OCI-LY3 (cell line): Measurements from ENCODE around the gene ARHGEF11.

Source experiments
- H2AFZ ChIP-seq: fragments of 200-600, 300-600 bp; shearing (Covaris generic); 2 replicates; pipeline ENCODE4 v1.6.0; 2014; ENCODE audit warnings: antibody characterized with exemption, low read depth, low read length
- H3K27ac ChIP-seq: fragments of 200-600, 300-600 bp; sonication (generic); 2 replicates; pipeline ENCODE4 v1.5.1; 2014; ENCODE audit warnings: mild to moderate bottlenecking, low read length, moderate library complexity, mixed read lengths
- H3K27me3 ChIP-seq: fragments of 200-600, 300-600 bp; sonication (generic); 2 replicates; pipeline ENCODE4 v1.6.1; 2014; ENCODE audit warnings: low read depth, low read length, mixed read lengths
- H3K36me3 ChIP-seq: fragments of 200-600, 300-600 bp; sonication (generic); replicated peaks from 2 replicates; pipeline ENCODE3; 2014; ENCODE audit warnings: low read depth, low read length, mixed read lengths
- H3K4me1 ChIP-seq: fragments of 300-600, 200-600 bp; sonication (generic); 2 replicates; pipeline ENCODE4 v1.6.1; 2014; ENCODE audit warnings: low read length, mixed read lengths
- H3K4me2 ChIP-seq: fragments of 200-600, 300-600 bp; sonication (generic); 2 replicates; pipeline ENCODE4 v1.6.1; 2014; ENCODE audit warnings: low read length, mixed read lengths
- H3K4me3 ChIP-seq: fragments of 300-600, 200-600 bp; sonication (generic); 2 replicates; pipeline ENCODE4 v1.5.1; 2014; ENCODE audit warnings: antibody characterized with exemption, mild to moderate bottlenecking, low read length, moderate library complexity
- H3K79me2 ChIP-seq: fragments of 300-600, 200-600 bp; shearing (Covaris generic); 2 replicates; pipeline ENCODE4 v1.6.1; 2014; ENCODE audit warnings: mild to moderate bottlenecking, low read length, mixed read lengths
- H3K9ac ChIP-seq: fragments of 300-600, 200-600 bp; shearing (Covaris generic); 2 replicates; pipeline ENCODE4 v1.6.0; 2014; ENCODE audit warnings: mild to moderate bottlenecking, low read length, moderate library complexity
- H3K9me3 ChIP-seq: fragments of 200-600, 300-600 bp; shearing (Covaris generic); 2 replicates; pipeline ENCODE4 v1.6.1; 2014; ENCODE audit warnings: low read length, mixed read lengths; ENCODE audit not compliant: insufficient read depth
- H4K20me1 ChIP-seq: fragments of 200-600, 300-600 bp; sonication (generic); 2 replicates; pipeline ENCODE4 v1.6.1; 2016; ENCODE audit warnings: low read length, mixed read lengths; ENCODE audit not compliant: insufficient read depth
- EZH2phosphoT487 ChIP-seq: fragments of 200-600 bp; shearing (Covaris generic); IDR thresholded peaks from 2 replicates; pipeline ENCODE4 v1.6.1; 2018; ENCODE audit warnings: antibody characterized with exemption, mixed run types, low read depth
- TF ChIP-seq, protein P1 (sequence below): fragments of 200-600, 300-600 bp; sonication (generic); IDR thresholded peaks from 2 replicates; pipeline ENCODE4 v1.5.1; 2014; ENCODE audit warnings: antibody characterized with exemption, low read length, low read depth

Gene ARHGEF11, protein sequence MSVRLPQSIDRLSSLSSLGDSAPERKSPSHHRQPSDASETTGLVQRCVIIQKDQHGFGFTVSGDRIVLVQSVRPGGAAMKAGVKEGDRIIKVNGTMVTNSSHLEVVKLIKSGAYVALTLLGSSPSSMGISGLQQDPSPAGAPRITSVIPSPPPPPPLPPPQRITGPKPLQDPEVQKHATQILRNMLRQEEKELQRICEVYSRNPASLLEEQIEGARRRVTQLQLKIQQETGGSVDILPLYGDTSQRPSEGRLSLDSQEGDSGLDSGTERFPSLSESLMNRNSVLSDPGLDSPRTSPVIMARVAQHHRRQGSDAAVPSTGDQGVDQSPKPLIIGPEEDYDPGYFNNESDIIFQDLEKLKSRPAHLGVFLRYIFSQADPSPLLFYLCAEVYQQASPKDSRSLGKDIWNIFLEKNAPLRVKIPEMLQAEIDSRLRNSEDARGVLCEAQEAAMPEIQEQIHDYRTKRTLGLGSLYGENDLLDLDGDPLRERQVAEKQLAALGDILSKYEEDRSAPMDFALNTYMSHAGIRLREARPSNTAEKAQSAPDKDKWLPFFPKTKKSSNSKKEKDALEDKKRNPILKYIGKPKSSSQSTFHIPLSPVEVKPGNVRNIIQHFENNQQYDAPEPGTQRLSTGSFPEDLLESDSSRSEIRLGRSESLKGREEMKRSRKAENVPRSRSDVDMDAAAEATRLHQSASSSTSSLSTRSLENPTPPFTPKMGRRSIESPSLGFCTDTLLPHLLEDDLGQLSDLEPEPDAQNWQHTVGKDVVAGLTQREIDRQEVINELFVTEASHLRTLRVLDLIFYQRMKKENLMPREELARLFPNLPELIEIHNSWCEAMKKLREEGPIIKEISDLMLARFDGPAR (N-terminal part only)

DNA sequence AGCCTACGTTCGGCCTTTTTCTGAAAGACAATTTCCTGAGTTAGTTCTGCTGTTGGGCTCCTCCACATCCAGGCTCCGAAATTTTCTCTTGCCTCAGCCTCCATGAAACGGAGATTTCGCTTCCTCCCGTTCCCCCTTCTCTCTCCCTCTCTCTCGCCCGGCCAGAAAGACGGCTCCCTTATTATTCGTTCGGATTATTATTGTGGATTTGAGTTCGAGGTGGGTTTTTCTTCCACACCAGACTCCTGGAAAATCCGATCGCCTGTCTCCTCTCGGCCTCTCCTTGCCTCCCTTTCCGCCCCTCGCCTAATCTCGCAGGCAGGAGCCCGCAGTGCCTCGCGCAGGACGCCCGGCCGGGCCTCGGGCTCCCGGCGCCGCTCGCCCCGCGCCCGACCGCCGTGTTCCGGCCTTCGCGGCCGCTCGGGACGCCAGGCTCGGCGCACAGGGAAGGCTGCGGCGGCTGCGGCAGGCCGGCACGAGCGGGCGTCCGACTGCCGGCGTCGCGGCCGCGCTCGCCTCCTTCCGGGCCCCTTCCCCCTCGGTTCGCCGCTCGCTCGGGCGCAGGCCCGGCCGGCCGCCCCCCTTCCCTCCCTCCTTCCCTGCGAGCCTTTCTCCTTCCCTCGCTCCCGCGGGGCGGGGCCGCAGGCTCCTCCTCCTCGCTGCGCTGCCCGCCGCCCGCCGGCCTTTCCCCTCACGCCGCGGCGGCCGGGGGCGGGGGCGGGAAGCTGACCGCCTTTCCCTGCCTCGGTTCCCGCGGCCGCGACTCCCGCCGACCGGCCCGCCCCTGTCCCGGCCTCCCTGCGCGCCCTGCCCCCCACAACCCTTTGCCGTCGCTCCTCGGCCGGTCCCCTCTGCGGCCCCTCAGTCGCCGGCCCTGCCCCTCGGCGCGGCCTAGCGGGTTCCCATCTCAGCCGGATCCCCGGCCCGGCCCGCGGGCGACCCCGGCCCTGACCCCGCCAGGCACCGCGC, at the start of gene ARHGEF11:
Gene ARHGEF11, minus strand, starts transcription at position 493 of the 969 bp plus-strand sequence. CDS start 1,412 bp downstream, outside the sequence.
- no peak for TF ChIP-seq EZH2phosphoT487
- TF ChIP-seq, protein P1, sequence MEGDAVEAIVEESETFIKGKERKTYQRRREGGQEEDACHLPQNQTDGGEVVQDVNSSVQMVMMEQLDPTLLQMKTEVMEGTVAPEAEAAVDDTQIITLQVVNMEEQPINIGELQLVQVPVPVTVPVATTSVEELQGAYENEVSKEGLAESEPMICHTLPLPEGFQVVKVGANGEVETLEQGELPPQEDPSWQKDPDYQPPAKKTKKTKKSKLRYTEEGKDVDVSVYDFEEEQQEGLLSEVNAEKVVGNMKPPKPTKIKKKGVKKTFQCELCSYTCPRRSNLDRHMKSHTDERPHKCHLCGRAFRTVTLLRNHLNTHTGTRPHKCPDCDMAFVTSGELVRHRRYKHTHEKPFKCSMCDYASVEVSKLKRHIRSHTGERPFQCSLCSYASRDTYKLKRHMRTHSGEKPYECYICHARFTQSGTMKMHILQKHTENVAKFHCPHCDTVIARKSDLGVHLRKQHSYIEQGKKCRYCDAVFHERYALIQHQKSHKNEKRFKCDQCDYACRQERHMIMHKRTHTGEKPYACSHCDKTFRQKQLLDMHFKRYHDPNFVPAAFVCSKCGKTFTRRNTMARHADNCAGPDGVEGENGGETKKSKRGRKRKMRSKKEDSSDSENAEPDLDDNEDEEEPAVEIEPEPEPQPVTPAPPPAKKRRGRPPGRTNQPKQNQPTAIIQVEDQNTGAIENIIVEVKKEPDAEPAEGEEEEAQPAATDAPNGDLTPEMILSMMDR = no peak
- Histone ChIP-seq H3K4me1 (peaks cover 23% of the 10 kb centered on the region), H3K27me3 (no peaks in the 10 kb centered on the region), H3K79me2 (peaks cover 24% of the 10 kb centered on the region), H3K4me2 (peak within 1 kb of the TSS; percentile 78), H4K20me1 (no peaks in the 10 kb centered on the region), H3K4me3 (peak within 1 kb of the TSS; percentile 81), H3K9me3 (no peaks in the 10 kb centered on the region), H3K27ac (peak within 1 kb of the TSS; percentile 16; the same call in 1 of the 2 replicates), H3K36me3 (no peaks in the 10 kb centered on the region), H3K9ac (peak within 1 kb of the TSS; percentile 87), H2AFZ (peak within 1 kb of the TSS; percentile 87)

DNA sequence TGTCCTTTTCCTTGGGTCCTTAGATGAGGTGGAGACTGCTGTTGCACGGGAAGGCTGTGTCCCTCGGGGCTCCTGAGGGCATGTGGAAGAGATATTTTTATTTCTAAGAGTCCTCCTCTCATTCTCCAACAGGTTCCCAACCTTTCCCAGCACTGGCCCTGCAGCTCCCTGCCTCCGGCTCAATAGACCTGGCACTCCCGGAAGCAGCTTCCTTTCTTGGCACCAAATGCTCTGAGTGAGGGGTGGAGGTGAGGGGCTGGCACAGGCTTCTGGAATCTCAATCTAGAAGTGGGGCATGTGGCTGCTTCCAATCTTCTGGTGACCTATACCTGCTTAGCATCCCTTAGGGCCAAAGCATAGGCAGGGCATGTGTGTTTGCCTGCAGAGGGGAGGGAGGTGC, 49.5 kb upstream of the ARHGEF11 start:
- H3K4me3 ChIP-seq = no peak overlapping the region
- H4K20me1 ChIP-seq = no peaks in the 10 kb centered on the region
- no peaks in the 10 kb centered on the region for H3K9me3 ChIP-seq
- TF ChIP-seq, protein P1 = no peak
- TF ChIP-seq EZH2phosphoT487 = no peak
- peaks cover 30% of the 10 kb centered on the region for H3K4me1 ChIP-seq
- H3K27me3 ChIP-seq = no peaks in the 10 kb centered on the region
- no peak overlapping the region for H2AFZ ChIP-seq
- H3K4me2 ChIP-seq = no peak overlapping the region
- H3K79me2 ChIP-seq = no peaks in the 10 kb centered on the region
- H3K9ac ChIP-seq = no peak overlapping the region
- no peaks in the 10 kb centered on the region for H3K36me3 ChIP-seq
- H3K27ac ChIP-seq = no peak overlapping the region

DNA sequence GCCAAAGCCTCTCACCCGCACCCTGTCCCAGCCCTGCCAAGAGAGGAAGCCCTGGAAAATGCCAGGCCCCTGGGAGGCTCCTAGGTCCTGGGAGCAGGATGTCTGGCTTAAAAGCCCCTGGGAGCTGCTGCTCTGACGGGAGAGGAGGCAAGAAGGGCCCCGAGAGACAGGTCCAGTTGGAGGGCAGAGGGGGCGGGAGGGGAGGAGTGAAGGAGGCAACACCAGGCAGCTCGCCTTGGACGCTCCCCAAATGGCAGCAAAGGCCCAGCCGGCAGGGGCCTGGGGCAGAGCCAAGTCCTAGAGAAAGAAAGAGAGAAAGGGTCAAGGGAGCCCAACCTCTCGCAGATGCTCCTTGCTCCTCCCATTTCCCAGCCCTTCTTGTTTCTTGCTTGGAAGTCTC, 47.3 kb upstream of the ARHGEF11 start:
- no peaks in the 10 kb centered on the region for H3K27me3 ChIP-seq
- H3K9me3 ChIP-seq = no peaks in the 10 kb centered on the region
- no peak overlapping the region for H3K4me3 ChIP-seq
- no peaks in the 10 kb centered on the region for H3K79me2 ChIP-seq
- H3K9ac ChIP-seq = no peak overlapping the region
- peaks cover 24% of the 10 kb centered on the region for H3K4me1 ChIP-seq
- no peak overlapping the region for H3K27ac ChIP-seq
- H3K4me2 ChIP-seq = no peak overlapping the region
- H3K36me3 ChIP-seq = no peaks in the 10 kb centered on the region
- TF ChIP-seq EZH2phosphoT487 = no peak
- TF ChIP-seq, protein P1 = no peak
- no peaks in the 10 kb centered on the region for H4K20me1 ChIP-seq
- H2AFZ ChIP-seq = no peak overlapping the region
